HG03175 (cell line): Measurements from ENCODE around the gene AQP9.

ENCODE experiments used
- ATAC-seq: cut with Tn5 transposase; IDR thresholded peaks from one replicate; pipeline ENCODE4 v1.9.1; 2021; ENCODE audit warnings: mild to moderate bottlenecking, moderate library complexity; ENCODE audit not compliant: unreplicated experiment

AQP9 gene

GRCh38 chr15:58139989-58140522 lies 1.9 kb downstream of the AQP9 start:
- no peak for ATAC-seq

- ATAC-seq = no peak
Measured at GRCh38 chr15:58141894-58142293, 3.7 kb downstream of the AQP9 start.

- no peak for ATAC-seq
Measured at GRCh38 chr15:58142827-58143461, 4.8 kb downstream of the AQP9 start.

GRCh38 chr15:58145606-58146005 lies 7.4 kb downstream of the AQP9 start:
- no peak for ATAC-seq

- ATAC-seq = no peak
Measured at GRCh38 chr15:58146211-58146610, 8.0 kb downstream of the AQP9 start.

- ATAC-seq = no peak
Measured at GRCh38 chr15:58146749-58147148, 8.6 kb downstream of the AQP9 start.

GRCh38 chr15:58147171-58147611 lies 9.0 kb downstream of the AQP9 start:
- no peak for ATAC-seq

- no peak for ATAC-seq
Measured at GRCh38 chr15:58148120-58148519, 9.9 kb downstream of the AQP9 start.

GRCh38 chr15:58148633-58149445 lies 10.7 kb downstream of the AQP9 start:
- ATAC-seq = no peak

- no peak for ATAC-seq
Measured at GRCh38 chr15:58154769-58155168, 16.6 kb downstream of the AQP9 start.

GRCh38 chr15:58159827-58160386 lies 21.7 kb downstream of the AQP9 start:
- ATAC-seq = no peak

GRCh38 chr15:58161436-58161930 lies 23.3 kb downstream of the AQP9 start:
- no peak for ATAC-seq

GRCh38 chr15:58163985-58164384 lies 25.8 kb downstream of the AQP9 start:
- ATAC-seq = no peak

GRCh38 chr15:58164926-58165325 lies 26.7 kb downstream of the AQP9 start:
- no peak for ATAC-seq

GRCh38 chr15:58165661-58166060 lies 27.5 kb downstream of the AQP9 start:
- no peak for ATAC-seq

GRCh38 chr15:58167095-58167691 lies 29.0 kb downstream of the AQP9 start:
- ATAC-seq = no peak

GRCh38 chr15:58169934-58170333 lies 31.8 kb downstream of the AQP9 start:
- no peak for ATAC-seq

- ATAC-seq = no peak
Measured at GRCh38 chr15:58171476-58172061, 33.4 kb downstream of the AQP9 start.

GRCh38 chr15:58174709-58175108 lies 36.5 kb downstream of the AQP9 start:
- ATAC-seq = no peak

- no peak for ATAC-seq
Measured at GRCh38 chr15:58175955-58176354, 37.8 kb downstream of the AQP9 start.

- ATAC-seq = no peak
Measured at GRCh38 chr15:58178668-58179067, 40.5 kb downstream of the AQP9 start.
